ENCODE results near the gene TSPAN18.

TSPAN18 gene

DNA sequence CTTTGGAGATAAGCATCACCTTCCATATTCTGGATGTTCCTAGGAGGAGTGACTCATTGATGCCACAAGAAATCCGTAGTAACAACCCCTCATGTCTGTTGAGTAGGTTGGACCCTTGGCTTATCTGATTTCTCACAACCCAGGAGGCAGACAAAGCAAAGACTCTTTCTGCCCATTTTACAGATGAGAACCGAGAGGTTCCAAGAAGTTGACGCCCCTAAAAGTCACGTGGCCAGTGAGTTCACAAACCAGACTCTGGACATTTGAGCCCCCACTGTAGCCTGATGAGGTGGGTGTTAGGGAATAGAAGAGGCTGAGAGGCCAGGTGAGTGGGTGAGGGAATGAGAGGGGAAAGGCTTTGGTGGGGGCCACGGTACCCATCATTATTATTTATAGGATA, 70.3 kb downstream of the TSPAN18 start:
- no peak for DNase-seq (ENCODE audit: low spot score)

GRCh38 chr11:44797886-44798606, 71.3 kb downstream of the TSPAN18 start:
- DNase-seq (ENCODE audit: low spot score): no peak

GRCh38 chr11:44798607-44798972, 71.8 kb downstream of the TSPAN18 start:
- no peak for DNase-seq (ENCODE audit: low spot score)

DNA sequence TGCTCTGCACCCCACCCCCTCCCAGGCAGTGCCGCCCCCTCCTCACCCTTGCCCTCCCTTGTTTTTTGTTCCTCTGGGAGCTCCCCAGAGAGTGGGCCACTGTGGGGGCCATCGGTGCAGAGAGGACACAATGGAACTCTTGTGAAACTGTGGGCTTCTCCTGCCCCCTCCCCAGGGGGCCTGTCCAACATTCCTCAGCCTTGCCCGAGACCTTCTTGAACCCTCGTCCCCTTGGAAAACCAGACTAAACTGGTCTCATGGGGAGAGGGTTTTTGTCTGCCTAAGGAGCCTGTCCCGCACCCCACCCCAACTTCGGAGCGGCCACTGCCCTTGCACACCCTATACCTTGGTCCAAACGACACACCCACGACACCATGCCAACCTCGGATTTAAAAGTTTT, 72.2 kb downstream of the TSPAN18 start:
- DNase-seq (ENCODE audit: low spot score): no peak

DNA sequence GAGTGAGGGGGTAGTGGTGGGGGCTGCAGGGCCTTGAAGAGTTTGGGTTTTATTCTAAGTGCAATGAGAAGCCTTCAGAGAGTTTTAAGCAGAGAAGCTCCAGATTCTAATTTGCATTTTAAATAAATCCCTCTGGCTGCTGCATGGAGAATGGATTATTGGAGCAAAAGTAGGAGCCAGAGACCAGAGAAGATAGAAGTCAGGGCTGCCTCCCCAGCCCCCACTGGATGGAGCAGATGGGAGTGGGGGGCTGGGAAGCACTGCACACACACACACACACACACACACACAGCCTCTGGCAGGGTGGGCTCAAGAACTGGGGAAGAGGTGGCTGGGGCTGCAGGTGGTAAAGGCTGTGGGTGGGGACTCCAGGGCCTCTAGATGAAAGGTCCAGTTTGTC, 75.6 kb downstream of the TSPAN18 start:
- DNase-seq (ENCODE audit: low spot score): no peak

DNA sequence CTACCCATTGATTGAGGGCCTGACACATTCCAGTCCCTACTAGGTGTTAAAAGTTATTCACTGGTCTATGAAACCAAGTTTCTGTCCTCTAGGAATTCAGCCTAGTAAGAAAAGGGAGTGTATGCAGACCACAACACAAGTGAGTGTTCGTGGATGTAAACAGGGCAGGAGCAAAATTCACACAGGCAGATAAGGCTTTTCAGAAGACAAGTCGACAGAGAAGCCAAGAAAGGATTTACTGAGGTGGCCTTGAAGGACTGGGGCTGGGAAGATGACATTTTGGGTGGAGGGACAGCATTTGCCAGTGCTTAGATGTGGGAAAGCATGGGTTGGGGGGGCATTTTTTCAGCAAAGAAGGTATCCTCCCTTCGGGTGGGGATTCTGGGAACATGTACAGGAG, 76.2 kb downstream of the TSPAN18 start:
- no peak for DNase-seq (ENCODE audit: low spot score)

GRCh38 chr11:44804449-44805437, 78.0 kb downstream of the TSPAN18 start:
- no peak for DNase-seq (ENCODE audit: low spot score)

GRCh38 chr11:44805596-44805995, 78.8 kb downstream of the TSPAN18 start:
- DNase-seq (ENCODE audit: low spot score): peak; percentile 66

- DNase-seq (ENCODE audit: low spot score): no peak
Observed at GRCh38 chr11:44808053-44808753, 81.4 kb downstream of the TSPAN18 start.

GRCh38 chr11:44809283-44809682, 82.5 kb downstream of the TSPAN18 start:
- DNase-seq (ENCODE audit: low spot score): no peak

DNA sequence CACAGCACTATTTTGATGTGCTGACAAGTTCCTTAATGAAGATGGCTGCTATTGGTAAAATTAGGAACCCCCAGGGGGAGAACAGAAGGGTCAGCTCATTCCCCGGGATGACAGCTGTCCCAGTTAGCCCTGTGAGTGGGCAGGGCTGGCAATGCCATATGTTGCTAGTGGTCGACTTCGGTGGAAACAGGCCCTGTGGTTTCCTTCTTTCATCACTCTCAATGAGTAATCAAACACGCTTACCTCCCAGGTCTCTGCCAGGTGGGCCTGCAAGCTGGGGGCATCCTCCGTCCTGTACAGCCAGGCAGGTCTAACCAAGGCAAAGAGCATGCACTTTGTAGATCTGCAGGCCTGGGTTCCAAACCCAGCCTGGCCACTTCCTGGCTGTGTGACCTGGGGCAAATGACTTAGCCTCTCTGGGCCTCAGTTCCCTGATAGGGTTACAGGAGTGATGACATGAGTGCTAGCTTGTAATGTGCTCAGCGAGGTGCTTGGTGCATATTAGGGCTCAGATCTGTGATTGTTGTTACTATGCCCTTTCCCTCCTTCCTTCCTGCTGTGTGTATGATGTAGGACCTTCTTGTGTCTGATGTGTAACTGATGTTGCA, 85.2 kb downstream of the TSPAN18 start:
- DNase-seq (ENCODE audit: low spot score): no peak

- no peak for DNase-seq (ENCODE audit: low spot score)
Observed at GRCh38 chr11:44812971-44813370, 86.2 kb downstream of the TSPAN18 start.

GRCh38 chr11:44813401-44813800, 86.6 kb downstream of the TSPAN18 start:
- no peak for DNase-seq (ENCODE audit: low spot score)

DNA sequence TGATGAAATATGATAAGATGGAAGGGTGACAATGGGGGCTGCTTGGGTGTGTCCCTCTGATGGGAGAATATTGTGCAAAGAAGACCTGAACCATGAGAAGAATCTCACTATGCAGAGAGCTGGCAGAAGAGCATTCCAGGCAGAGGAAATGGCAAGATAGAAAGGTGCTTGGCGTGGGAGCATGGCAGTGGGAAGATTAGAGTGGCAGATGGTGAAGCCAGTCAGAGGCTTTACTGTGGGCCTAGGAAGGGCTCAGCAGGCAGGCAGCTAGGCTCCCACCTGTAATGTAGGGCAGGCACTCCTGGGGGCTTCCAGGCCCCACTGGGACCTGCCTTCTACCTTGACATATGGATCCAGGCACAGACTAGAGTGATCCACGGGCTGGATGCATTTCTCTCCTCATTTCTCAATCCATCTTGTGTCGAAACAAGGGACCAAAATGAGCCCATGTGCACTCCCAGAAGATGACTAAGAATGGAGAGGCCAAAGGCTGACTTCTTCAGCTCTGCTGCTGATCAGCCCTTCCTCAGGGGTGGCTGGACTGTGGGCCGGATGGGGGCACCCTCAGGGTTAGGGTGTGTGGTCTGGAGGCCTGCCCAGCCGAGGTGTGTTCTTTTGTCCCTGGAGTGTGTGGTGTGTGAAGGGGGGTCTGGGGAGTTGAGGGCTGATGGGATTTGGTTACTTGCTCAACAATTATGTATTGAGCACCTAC, 88.3 kb downstream of the TSPAN18 start:
- DNase-seq (ENCODE audit: low spot score): peak; percentile 25

DNA sequence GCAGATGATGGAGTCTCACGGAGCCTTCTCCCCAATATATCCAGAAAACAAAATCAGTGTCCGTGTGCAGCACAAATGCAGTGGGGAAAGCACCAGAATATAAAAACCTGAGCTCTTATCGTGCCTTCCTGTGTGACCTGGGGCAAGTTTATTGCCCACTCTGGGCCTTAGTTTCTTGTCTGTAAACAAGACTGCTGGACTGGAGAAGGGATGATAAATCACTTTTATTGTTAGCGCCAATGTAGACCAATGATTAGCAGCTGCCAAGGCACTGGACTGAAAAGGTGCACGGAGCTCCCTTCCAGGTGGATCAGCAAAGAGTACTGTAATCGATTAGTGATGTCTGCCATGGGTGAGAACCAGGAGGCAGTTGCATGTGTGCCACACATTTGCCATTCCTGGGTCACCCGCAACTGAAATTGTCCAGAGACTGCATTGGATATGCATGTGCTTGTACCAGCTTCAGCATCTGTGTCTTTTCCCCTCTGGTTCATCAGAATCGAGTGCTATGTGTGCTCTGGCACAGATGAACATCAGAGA, 89.2 kb downstream of the TSPAN18 start:
- DNase-seq (ENCODE audit: low spot score): no peak

- no peak for DNase-seq (ENCODE audit: low spot score)
Observed at GRCh38 chr11:44816761-44817160, 90.0 kb downstream of the TSPAN18 start.

GRCh38 chr11:44817207-44817949, 90.6 kb downstream of the TSPAN18 start:
- peak; percentile 90 for DNase-seq (ENCODE audit: low spot score)

- DNase-seq (ENCODE audit: low spot score): no peak
Observed at GRCh38 chr11:44818110-44818509, 91.3 kb downstream of the TSPAN18 start.

DNA sequence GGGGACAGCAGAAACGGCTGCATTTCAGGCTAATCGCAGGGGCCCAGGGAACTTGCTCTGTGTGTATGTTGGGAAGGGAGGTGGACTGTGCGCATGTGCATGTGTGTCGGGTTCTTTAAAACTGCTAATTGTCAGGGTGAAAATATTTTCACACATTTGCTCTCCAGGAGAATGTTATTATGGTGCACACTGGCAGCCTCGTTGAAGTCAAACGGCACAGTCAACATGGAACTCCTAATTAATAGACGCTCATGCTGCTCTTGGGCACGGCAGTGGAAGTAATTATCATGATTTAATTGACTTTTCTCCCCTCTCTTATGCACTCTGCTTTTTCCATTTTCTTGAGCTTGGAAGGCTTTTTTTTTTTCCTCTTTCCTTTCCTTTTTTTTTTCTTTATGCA, 92.6 kb downstream of the TSPAN18 start:
- DNase-seq (ENCODE audit: low spot score): no peak

GRCh38 chr11:44822369-44822768, 95.6 kb downstream of the TSPAN18 start:
- DNase-seq (ENCODE audit: low spot score): no peak

DNA sequence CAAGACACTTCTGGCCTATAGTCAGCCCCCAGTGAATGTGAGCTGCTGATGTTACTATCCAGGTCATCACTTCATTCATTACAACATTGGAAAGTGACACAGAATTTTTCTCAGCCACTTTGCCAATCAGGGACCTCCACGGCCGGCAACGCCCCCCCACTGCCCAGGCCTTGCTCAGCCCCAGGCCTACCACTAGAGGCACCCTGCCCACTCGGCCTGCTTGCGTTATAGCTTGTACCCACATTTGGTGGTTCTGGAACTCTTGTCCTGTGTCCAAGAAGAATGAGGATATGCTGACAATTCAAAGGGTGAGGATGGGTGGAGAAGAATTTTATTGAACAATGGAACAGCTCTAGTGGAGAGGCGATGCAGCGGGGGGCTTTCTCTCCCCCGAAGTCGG, 96.2 kb downstream of the TSPAN18 start:
- DNase-seq (ENCODE audit: low spot score): no peak
